SH-SY5Y (cell line): ENCODE data around the gene PSMD11.

Source experiments
- GATA2 ChIP-seq: IDR thresholded peaks from 2 replicates; pipeline ENCODE4 v1.6.1; 2011; ENCODE audit warnings: mild to moderate bottlenecking, low read depth, low read length
- GATA3 ChIP-seq: IDR thresholded peaks from 2 replicates; pipeline ENCODE4 v1.6.1; 2011; ENCODE audit warnings: low read depth, mild to moderate bottlenecking, low read length, moderate library complexity

DNA sequence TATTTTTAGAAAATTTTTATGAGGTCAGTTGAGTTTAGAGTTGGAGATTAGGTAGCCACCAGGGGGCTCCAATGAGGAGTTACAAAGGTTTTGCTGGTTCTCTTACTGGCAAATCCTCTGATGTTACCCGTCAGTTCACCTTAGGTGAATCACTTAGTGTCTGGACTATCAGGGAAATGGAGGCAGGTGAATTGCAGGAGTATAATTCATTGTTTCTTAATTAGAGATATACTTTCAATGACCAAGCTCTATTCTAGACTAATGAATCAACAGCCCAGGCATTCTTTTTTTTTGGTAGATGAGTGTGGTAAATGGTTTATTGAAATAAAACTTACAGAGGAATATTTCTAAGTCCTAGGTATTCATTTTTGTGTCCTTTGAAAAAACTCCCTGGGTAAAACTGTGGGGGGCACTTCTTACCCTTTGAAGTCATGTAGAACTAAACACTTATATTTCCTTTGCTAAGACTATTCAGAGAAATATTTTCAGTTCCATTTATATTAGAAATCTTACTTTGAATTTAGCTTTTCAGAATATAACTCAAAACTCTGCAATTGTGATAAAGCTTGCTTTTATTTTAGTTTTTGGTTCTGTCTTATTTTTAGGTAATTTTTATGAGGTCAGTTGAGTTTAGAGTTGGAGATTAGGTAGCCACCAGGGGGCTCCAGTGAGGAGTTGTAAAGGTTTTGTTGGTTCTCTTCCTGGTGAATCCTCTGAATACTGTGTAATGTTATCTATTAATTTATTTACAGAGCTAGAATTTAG, 17.7 kb downstream of the PSMD11 start:
- TF ChIP-seq GATA3 (no peak), GATA2 (no peak)
